Ovary (tissue), 3 donors: Measurements from ENCODE around the gene SPDYE6.
"Not testable (repeated sequence)": the region's sequence is repeated elsewhere in the genome, so short reads cannot be mapped to it uniquely, and the experiment has no call there.

ENCODE experiments used
- EP300 ChIP-seq: sonication (generic); formaldehyde crosslinking; IDR thresholded peaks from one replicate; pipeline ENCODE4 v1.6.1; 2017; ENCODE audit warnings: antibody characterized with exemption
- POLR2A ChIP-seq: fragments of 450-650 bp; IDR thresholded peaks from one replicate; pipeline ENCODE4 v1.6.1; 2017; ENCODE audit warnings: antibody characterized with exemption, mild to moderate bottlenecking, moderate library complexity
- TF ChIP-seq, protein P1 (sequence below), 3 donors: fragments of 450-650 bp in 2 of 3; fragments of 200-600 bp in 1 of 3; IDR thresholded peaks; one replicate each; pipeline versions ENCODE4 v1.5.1 to v1.8.0; 2016 to 2022; ENCODE audit warnings: antibody characterized with exemption in 3 of 3, mild to moderate bottlenecking in 1 of 3
- donor health status: DM: no; HTN: no; CAD: no.

DNA sequence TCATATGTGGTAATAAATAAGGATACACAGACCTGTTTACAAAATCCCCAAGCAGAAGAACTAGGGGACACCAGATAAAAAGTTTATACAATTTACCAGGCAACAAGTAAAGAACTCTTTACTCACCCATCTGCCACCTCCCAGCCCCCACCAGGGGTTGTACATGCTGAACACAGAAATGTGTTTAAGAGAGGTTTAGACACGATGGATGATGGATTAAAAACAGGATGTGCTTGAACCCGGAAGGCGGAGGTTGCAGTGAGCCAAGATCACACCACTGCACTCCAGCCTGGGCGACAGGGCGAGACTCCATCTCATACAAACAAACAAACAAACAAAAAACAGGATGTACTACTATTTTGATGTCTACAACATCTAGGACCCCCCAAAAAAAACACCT is 27.4 kb downstream of the SPDYE6 start:
- TF ChIP-seq, protein P1, sequence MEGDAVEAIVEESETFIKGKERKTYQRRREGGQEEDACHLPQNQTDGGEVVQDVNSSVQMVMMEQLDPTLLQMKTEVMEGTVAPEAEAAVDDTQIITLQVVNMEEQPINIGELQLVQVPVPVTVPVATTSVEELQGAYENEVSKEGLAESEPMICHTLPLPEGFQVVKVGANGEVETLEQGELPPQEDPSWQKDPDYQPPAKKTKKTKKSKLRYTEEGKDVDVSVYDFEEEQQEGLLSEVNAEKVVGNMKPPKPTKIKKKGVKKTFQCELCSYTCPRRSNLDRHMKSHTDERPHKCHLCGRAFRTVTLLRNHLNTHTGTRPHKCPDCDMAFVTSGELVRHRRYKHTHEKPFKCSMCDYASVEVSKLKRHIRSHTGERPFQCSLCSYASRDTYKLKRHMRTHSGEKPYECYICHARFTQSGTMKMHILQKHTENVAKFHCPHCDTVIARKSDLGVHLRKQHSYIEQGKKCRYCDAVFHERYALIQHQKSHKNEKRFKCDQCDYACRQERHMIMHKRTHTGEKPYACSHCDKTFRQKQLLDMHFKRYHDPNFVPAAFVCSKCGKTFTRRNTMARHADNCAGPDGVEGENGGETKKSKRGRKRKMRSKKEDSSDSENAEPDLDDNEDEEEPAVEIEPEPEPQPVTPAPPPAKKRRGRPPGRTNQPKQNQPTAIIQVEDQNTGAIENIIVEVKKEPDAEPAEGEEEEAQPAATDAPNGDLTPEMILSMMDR (IDR thresholded peaks at IDR 0.05): not testable (repeated sequence)
- not testable (repeated sequence) for TF ChIP-seq EP300, POLR2A
